GM18861 (cell line): Measurements from ENCODE around the gene NRDE2.
"Not testable (repeated sequence)": the region's sequence is repeated elsewhere in the genome, so short reads cannot be mapped to it uniquely, and the experiment has no call there.

Experiments
- ATAC-seq: cut with Tn5 transposase; IDR thresholded peaks from one replicate; pipeline ENCODE4 v1.9.1; 2021; ENCODE audit not compliant: unreplicated experiment

NRDE2 gene

DNA sequence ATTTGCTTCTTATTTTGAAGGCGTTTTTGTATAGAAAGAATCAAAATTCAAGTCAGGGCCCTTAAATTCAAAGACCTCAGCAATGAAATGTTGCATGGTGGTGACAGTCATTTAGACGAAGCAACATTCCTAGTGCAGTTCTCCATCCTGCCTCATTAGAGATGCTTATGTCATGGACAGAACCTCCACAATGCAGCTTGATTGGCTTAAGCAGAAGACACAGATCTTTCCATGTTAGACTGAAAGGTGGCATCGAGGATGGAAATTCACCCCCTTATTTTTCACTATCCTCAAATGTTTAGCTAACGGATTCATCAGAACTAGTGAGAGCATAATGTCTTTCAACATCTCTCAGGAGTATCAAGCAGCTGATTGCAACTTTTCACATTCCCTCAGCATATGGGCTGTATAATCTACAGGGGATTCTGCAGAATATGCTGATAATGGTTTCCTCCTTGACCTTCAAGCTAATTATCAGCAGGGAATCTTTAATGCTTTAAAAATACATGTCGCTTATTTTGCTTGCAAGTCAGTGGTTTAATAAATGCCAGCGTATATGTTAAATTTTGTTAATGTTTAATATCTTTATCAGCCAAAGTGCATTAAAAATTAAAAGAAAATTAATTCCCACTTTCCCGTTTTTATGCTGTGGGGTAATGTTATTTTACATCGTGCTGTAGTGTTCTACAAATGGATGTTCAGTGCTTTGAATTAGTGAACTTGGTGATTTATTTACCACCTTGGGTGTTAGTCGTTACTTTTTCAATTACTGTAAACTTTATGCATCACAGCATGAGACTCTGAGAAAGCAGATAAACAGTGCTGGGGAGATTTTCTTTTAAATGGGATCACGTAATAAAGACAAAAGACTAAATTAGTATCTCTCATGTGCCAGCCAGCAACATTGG lies 12.8 kb upstream of the NRDE2 start:
- ATAC-seq, result no peak

DNA sequence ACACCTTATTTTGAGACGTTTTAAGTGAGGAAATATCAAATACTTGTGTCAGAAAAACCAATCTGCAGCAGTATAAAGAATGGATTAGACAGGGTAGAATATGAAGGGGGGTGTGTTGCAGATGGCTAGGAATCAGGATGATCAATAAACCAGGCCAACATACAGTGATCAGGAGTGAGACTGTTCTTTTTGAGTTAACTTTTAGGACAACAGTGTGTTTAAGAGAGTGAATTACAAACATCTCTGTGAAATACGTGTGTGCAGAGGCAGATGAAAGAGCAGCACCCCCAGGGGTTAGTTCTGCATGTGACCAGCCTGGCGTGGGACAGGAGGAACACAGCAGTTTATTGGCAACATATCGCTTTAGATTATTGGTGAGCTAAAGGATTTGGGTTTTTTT lies 10.6 kb upstream of the NRDE2 start:
- ATAC-seq, result no peak

DNA sequence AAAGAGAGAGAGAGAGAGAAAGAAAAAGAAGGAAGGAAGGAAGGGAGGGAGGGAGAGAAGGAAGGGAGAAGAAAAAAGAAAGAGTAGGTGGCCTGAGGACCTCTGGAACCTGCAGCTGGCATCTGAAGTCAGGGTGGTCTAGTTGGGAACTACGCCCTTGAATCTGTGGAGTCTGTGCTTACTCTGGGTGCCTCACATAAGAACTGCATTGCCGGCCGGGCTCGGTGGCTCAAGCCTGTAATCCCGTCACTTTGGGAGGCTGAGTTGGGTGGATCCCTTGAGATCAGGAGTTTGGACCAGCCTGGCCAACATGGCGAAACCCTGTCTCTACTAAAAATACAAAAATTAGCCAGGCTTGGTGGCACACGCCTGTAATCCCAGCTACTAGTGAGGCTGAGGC lies 10.0 kb upstream of the NRDE2 start:
- no peak for ATAC-seq

DNA sequence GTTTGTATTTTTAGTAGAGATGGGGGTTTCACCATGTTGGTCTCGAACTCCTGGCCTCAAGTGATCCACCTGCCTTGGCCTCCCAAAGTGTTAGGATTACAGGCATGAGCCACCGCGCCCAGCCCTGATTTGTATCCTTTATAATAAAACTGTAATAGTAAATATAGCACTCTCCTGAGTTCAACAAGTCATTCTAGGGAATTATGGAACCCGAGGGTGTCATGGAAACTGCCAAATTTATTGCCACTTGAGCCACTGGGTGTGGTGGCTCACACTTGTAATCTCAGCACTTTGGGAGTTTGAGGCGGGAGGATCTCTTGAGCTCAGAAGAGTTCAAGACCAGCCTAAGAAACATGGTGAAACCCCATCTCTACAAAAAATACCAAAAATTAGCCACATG lies 9.5 kb upstream of the NRDE2 start:
- ATAC-seq, result not testable (repeated sequence)

DNA sequence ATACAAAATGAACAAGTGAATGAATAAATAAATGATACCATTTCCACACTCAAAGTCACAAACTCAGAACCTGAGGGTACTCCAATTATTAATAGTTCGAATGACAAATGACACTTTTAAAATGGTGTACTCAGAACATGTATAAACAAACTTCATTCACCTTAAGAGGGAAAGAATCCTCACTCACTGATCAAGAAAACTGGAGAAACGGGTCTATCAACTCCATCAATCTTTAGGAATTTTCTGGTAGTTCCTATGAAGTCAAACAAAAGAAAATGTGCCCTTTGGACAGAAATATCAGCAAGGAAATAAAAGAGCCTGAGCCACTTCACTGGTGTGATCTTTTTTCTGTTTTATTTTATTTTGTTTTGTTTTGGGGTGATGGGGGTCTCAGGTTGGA lies 5.2 kb upstream of the NRDE2 start:
- ATAC-seq, result no peak

DNA sequence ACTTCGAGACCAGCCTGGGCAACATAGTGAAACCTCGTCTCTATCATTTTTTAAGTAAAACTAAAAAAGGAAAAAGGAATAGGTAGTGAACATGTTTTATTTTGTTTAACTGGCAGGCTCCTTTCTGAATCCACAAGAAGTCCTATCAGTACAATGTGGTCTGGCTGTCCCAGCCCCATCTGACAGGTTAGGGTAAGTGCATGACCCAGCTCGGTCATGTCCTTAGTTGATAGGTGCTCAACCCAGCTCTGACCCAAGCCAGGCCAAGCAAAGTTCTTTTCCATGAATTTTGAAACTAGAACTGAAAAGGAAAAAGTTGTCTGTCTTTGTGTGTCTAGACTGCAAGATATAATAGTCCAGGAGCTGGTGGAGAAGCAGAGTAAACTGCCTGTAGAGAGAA lies 4.7 kb upstream of the NRDE2 start:
- ATAC-seq, result no peak

DNA sequence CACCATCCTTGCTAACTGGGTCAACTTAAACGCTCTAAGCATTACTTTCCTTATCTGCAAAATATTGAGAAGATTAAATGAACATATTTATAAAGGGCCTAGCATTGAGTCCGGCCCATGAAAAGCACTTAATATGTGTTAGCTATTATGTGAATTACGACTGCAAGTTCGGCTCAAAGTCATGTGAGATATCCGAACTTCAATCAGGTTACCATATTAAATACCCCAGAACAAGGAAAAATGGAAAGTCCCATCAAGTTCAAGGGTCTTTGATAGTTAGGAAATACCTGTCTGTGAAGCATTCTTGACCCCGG lies 487 bp upstream of the NRDE2 start:
- ATAC-seq, result no peak

DNA sequence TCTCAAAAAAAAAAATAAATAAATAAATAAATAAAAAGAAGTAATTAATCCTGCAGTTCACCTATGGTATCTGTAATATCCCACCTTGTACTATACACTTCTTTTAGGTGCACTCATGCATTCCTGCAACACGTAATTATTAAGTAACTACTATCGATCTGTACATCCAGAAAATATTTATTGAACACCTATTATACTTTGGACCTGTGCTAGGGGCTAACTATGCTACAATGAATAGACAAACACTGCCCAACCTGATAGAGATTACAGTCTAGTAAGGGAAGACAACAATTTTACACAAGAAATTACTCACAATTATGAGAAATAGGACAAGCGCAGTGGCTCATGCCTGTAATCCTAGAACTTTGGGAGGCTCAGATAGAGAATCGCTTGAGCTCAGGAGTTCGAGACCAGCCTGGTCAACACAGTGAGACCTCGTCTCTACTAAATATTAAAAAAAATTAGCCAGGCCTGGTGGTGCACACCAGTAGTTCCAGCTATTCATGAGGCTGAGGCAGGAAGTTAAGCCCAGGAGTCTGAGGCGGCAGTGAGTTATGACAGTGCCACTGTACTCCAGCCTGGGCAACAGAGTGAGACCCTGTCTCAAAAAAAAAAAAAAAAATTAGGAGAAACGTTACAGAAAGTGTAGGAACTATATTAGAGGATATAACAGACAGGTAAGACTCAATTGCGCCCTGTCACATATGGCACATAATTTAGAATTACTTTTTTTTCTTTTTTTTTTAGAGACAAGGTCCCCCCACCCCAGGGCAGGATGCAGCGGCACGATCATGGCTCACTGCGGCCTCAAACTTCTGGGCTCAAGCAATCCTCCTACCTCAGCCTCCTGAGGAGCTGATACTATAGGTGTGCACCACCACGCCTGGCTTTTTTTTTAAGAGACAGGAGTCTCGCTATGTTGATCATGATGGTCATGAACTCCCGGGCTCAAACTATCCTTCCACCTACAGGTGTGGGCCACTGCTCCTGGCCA lies 1.2 kb downstream of the NRDE2 start:
- ATAC-seq, result no peak

DNA sequence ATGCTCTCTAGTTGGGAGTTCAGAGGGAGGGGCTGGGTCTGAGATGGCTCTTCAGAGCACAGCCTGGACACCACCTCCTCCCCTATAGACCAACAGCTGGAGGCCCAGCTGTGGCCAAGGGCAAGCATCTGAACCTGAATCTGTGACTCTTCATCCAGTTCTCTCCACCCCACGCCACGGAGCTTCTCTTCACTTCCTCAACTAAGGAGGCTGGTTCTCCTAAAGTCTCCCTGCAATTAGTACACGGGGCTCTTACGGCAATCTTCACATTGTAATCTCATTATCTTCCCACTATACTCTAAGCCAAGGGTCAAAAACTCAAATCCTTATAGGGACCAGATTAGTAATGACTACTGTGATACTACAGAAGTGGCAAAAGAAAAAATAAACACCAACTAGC lies 9.8 kb downstream of the NRDE2 start:
- no peak for ATAC-seq

DNA sequence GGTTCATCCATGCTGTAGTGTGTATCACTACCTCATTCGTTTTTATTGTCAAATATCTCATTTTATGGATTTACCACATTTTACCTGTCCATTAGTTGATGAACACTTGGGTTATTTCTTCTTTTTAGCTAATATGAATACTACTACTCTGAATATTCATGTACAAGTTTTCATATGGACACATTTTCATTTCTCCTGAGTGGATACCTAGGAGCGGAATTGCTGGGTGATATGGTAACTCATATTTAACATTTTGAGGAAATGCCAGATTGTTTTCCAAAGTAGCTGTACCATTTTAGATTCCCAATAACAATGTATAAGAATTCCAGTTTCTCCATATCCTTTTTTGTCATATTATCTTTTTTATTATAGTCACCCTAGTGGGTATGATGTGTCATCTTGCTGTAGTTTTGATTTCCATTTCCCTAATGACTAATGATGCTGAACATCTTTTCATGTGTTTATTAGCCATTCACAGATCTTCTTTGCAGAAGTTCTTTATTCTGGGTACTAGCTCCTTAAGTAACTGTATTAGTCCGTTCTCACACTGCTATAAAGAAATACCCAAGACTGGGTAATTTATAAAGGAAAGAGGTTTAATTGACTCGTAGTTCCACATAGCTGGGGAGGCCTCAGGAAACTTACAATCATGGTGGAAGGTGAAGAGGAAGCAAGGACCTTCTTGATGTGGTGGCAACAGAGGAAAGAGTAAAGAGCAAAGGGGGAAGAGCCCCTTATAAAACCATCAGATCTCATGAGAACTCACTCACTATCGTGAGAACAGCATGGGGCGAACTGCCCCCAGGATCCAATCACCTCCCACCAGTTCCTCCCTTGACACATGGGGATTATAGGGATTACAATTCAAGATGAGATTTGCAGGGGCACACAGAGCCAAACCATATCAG lies 11.9 kb downstream of the NRDE2 start:
- no peak for ATAC-seq

DNA sequence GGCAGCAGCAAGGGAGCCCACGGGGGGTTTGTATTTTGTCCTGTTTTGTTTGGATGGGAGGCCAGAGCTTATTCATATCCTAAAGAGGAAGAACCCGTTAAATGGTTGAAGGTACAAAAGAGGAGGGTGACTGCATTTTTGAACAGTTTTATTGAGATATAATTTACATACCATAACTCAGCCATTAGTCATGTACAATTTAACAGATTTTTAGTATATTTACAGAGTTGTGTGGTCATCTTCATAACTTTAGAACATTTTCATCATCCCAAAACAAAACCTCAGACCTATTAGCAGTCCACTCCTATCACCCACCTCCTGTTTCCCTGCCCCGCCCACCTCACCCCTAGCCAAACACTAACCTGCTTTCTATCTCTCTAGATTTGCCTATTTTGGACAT lies 12.6 kb downstream of the NRDE2 start:
- ATAC-seq, result no peak

DNA sequence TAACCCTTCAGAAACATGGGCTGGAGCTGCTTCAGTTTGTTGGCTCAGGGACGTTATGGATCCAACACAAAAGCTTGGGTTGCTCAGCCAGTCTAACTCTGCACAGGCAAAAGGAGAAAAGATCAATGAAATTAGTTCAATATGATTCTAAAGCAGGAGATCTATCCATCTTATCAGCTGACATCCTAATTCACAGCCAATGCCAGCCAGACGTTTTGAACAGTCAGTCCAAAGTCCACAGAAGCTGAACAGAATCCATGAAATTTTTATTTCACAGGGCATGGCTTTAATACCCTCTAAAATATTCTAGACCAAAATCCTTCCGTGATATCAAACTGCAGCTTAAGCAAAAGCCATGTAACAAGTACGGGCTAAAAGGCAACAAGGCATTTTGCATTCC lies 13.7 kb downstream of the NRDE2 start:
- no peak for ATAC-seq

DNA sequence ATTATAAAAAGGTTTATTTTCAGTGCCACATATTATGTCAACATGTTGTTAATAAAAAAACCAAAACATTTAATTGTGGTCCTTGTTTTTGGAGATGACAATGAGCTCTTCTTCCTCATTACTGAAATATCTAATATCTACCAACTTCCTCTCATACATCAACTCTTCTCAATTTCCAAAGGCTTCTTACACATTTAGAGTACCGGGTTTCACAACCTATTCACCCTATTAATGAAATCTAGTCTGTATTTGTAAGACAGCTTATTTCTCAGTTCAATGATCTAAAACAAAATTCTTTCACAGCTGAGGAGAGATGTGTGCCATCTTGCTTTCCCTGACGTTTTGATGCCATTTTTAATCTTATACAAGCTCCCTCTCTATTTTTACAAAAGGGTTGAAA lies 14.5 kb downstream of the NRDE2 start:
- ATAC-seq, result no peak

DNA sequence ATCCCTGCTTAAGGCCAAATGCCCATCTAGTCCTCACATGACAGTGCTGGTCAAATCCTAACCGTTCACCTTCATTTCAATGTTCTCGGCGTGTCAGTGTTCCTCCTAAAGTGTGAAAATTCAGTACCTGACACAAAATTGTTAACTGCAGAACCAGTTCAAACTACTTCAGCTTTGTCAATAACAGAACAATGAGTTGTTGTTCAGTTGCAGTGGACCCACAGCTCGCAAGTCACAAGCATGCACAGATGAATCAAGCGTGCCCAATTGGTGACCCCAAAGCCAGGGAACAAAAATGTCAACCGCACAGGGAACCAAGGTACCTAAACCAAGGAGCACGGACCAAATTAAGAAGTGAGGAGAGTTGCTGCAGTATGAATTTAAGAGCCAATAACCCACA lies 23.2 kb downstream of the NRDE2 start:
- ATAC-seq, result no peak

DNA sequence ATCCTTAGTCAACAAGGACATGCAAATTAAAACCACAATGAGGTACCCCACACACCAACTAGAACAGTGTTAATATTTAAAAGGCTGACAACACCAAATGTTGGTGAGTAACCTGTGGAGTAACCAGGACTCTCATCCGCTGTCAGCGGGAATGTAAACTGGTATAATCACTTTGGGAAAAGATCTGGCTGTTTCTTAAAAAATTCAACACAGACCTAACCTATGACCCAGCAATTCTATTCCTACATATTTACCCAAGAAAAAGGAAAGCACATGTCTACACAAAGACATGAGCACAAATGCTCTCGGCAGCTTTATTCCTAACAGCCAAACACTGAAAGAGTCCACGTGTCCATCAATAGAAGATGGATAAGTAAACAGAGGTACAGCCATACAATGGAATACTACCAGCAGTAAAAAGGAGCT lies 26.6 kb downstream of the NRDE2 start:
- peak; percentile 55 for ATAC-seq

DNA sequence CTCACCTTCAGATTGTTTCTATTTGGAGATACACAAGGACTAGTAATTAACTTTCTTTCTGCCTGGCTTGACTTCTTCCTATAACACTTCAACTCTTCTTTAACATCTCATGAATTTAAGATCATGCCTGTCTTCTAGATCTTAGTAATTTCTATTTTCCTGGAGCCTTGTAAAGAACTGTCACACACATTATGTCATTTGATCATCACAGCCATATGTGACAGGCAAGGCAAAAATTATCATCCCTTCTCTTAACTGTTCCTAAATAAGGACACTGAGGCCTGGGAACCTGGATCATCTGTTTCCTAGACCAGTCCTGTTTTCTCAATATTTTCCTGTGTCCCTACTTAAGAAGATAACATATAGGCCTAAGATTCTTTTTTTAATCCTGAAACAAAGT lies 27.2 kb downstream of the NRDE2 start:
- ATAC-seq, result no peak

DNA sequence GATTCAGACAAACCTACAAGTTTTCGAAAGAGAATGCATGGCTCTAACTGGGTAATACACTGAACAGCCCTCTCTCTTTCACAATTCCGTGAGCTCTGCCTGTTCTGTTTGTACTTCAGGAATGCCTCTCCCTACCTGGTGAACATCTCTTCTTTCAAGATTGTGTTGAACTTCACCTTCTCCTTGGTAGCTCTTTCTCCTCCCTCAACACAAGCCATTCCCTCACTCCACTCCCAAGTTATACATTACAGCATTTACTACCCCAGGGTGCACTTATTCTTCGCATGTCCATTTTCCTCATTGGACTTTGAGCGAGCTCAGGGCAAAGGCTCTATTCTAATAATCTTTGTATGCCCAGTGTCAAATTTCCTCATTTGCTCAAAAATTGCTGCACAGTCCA lies 28.3 kb downstream of the NRDE2 start:
- no peak for ATAC-seq

DNA sequence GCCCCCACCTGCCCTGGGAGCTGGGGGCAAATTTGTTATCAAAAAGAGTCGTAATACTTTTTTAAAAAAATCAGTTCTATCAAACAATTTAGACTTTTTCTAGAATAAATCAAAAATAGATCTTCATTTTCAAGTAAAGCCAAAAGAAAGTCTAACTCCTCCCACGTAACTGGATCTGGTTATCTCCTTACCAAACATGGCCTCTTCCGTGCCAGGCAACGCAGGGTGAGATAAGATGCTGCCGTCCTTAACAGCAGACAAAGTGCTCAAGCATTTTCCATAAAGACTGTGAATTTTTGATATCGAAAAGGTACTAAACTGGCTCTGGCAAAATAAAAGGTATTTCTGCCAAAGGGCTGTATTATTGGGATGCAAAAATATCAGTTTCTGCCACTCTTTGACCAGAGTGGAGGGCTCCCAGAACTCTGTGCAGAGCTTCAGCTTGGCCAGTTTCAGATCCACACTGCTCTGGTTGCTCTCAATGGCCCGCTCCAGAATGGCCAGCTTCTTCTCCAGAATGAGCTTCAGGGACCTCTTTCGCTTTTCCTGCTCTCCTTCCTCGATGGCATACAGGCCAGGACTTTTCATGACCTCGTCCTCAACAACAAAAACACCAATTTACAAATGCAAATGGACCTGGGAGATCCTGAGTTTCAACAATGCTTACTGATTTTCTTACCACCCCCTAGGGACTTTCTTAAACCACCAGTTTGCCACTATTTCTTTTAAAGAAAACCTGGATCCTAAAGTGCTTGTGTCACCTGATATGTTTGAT lies 29.0 kb downstream of the NRDE2 start:
- ATAC-seq, result no peak

DNA sequence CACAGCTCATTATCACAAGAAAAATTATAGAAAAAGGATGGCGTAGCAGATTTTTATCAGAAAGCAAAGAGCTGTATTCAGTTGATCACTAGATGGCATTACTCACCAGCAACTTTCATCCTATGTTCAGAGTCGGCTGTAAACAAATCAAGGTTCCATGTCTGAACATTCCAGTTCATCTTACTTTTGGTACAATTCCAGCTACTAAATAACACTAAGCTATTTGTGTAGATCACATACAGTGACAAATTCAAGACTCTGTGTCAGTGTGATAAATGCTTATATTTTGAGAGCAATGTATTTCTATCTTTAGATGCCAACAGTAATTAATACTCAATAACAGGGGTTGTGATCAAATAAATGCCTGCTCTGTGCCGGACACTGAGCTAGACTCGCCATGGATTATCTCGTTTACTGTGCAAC lies 30.1 kb downstream of the NRDE2 start:
- no peak for ATAC-seq

DNA sequence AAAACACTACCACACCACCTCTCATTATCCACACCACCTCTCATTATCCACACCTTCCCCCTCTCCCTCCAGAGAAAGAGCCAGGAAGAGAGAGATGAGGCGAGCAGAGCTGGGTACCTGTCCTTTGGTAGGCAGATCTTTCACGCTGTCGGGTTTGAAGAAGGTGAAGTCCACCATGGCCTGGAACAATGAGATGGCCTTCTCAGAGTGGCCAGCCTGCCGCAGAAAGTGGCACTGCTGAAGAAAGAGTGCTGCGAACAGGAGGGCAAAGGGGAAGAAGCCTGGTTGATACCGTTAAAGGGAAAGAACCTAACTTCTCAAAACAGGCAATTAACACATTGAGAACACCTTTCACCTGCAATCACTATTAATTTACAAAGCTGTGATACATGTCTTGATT lies 30.6 kb downstream of the NRDE2 start:
- no peak for ATAC-seq
